AG04449 (cell line): ENCODE measurements around the gene RAB13.
A peak's percentile ranks its signal among the peaks of the same experiment; 100 is the strongest.

Source experiments
- CTCF ChIA-PET: fragments of 350-600 bp; formaldehyde crosslinking; extraction: SDS; loops from one replicate; lab custom pipeline; 2021; ENCODE audit warnings: antibody characterized with exemption; lab: Yijun Ruan, JAX
- POLR2A ChIA-PET: fragments of 400-600, 350-600 bp; formaldehyde crosslinking; extraction: SDS; loops from one replicate; lab custom pipeline; 2020; ENCODE audit warnings: antibody characterized with exemption, inconsistent platforms; lab: Yijun Ruan, JAX
- DNase-seq: peaks from one replicate; pipeline ENCODE4 v3.0.0-alpha.2; 2010; ENCODE audit warnings: low read depth, low spot score
- H3K4me3 ChIP-seq: 2 replicates; pipeline ENCODE4 v1.5.1; 2011; ENCODE audit warnings: low read depth, mild to moderate bottlenecking, control low read depth, low read length
- CTCF ChIP-seq: IDR thresholded peaks from one replicate; pipeline ENCODE4 v1.5.1; 2011; ENCODE audit warnings: mild to moderate bottlenecking, moderate library complexity, low read length, control low read depth, inconsistent platforms; ENCODE audit not compliant: insufficient read depth; ENCODE audit errors: missing control alignments

Gene RAB13

GRCh38 chr1:153970346-153970745, 15.8 kb downstream of the RAB13 start:
- CTCF ChIA-PET = interaction anchor here (1.0 kb wide), 1 partner anchor 16 kb away, joined by 3 read pairs; the partner anchor contains the start of gene RAB13
- TF ChIP-seq CTCF = no peak
- H3K4me3 ChIP-seq = no peak overlapping the region
- no peak for DNase-seq
- POLR2A ChIA-PET = interaction anchor here (1.4 kb wide), 1 partner anchor 21 kb away, joined by 3 read pairs; no protein-coding TSS in a partner anchor

- TF ChIP-seq CTCF = no peak
- DNase-seq = no peak
- H3K4me3 ChIP-seq = no peak overlapping the region
- ChIA-PET POLR2A (interaction anchor here (3.7 kb wide), 1 partner anchor 8 kb away, joined by 44 read pairs; the partner anchor contains the start of gene JTB), CTCF (interaction anchor here (1.1 to 4.8 kb wide), 6 partner anchors 9 to 291 kb away, joined by 3 to 45 read pairs (median 14); partner anchors contain the start of genes DENND4B, JTB, NPR1 and RAB13)
Observed at GRCh38 chr1:153968972-153969371, 17.2 kb downstream of the RAB13 start.

- H3K4me3 ChIP-seq = peak overlapping the region; percentile 73
- ChIA-PET CTCF (interaction anchor here (1.1 to 4.8 kb wide), 8 partner anchors 9 to 290 kb away, joined by 3 to 45 read pairs (median 8); partner anchors contain the start of genes DENND4B, JTB, NPR1 and RAB13), POLR2A (interaction anchor here (1.5 to 3.7 kb wide), 4 partner anchors 9 to 341 kb away, joined by 4 to 44 read pairs (median 12); partner anchors contain the start of genes CRTC2, DENND4B, JTB and S100A13)
- no peak for TF ChIP-seq CTCF
- no peak for DNase-seq
Observed at GRCh38 chr1:153968408-153968807, 17.7 kb downstream of the RAB13 start.

- POLR2A ChIA-PET = interaction anchor here (1.0 to 3.7 kb wide), 8 partner anchors 9 to 341 kb away, joined by 3 to 44 read pairs (median 6); partner anchors contain the start of genes CRTC2, DENND4B, JTB and RAB13
- no peak for DNase-seq
- CTCF ChIA-PET = interaction anchor here (0.9 to 4.8 kb wide), 12 partner anchors 10 to 290 kb away, joined by 3 to 45 read pairs (median 6); partner anchors contain the start of genes DENND4B, JTB, NPR1 and RAB13
- TF ChIP-seq CTCF = no peak
- H3K4me3 ChIP-seq = peak overlapping the region; percentile 73
Observed at GRCh38 chr1:153968000-153968363, 18.2 kb downstream of the RAB13 start.

- peak; percentile 90 for DNase-seq
- H3K4me3 ChIP-seq = peak within 1 kb of the TSS; percentile 73
- ChIA-PET CTCF (interaction anchor here (0.9 to 4.8 kb wide), 14 partner anchors 10 to 290 kb away, joined by 3 to 45 read pairs (median 6); partner anchors contain the start of genes DENND4B, JTB, NPR1 and RAB13), POLR2A (interaction anchor here (0.9 to 3.7 kb wide), 9 partner anchors 9 to 340 kb away, joined by 3 to 44 read pairs (median 4); partner anchors contain the start of genes CRTC2, DENND4B, JTB and RAB13)
- TF ChIP-seq CTCF = peak; percentile 59
Observed at GRCh38 chr1:153967107-153967999, 18.8 kb downstream of the RAB13 start, which contains the start of gene CREB3L4. CREB3L4 (plus strand) TSS chr1:153967902; CDS start chr1:153968526, 624 bp downstream.
